SK-N-SH (cell line): ENCODE data around the gene PHF21B.

Source experiments
- CTCF ChIP-seq: fragments of 200-600 bp; sonication (generic); IDR thresholded peaks from 2 replicates; pipeline ENCODE4 v1.6.1; 2017; ENCODE audit warnings: antibody characterized with exemption, mild to moderate bottlenecking, moderate library complexity
- EZH2phosphoT487 ChIP-seq: fragments of 200-600 bp; sonication (generic); IDR thresholded peaks from 2 replicates; pipeline ENCODE4 v1.6.1; 2017; ENCODE audit warnings: low read depth, mixed run types, mild to moderate bottlenecking, antibody characterized with exemption, moderate library complexity, borderline replicate concordance
- GATA2 ChIP-seq: sonication (generic); formaldehyde crosslinking; IDR thresholded peaks from 2 replicates; pipeline ENCODE4 v1.5.0; 2020; ENCODE audit warnings: mild to moderate bottlenecking, missing genetic modification reagents
- POLR2AphosphoS5 ChIP-seq: IDR thresholded peaks from 2 replicates; pipeline ENCODE4 v1.6.1; 2012; ENCODE audit warnings: low read depth, low read length

GRCh38 chr22:44906248-44906936, 103.4 kb downstream of the PHF21B start:
- TF ChIP-seq GATA2: no peak
- no peak for TF ChIP-seq CTCF
- no peak for TF ChIP-seq EZH2phosphoT487
- no peak for TF ChIP-seq POLR2AphosphoS5
